Epithelial cell of esophagus (primary cell): Measurements from ENCODE around the gene KCNK17.
A peak's percentile ranks its signal among the peaks of the same experiment; 100 is the strongest.

Experiments used
- DNase-seq: peaks from one replicate; pipeline ENCODE4 v3.0.0; 2010; ENCODE audit warnings: low read depth
- H3K4me3 ChIP-seq: 2 replicates; pipeline ENCODE4 v1.5.1; 2011; ENCODE audit warnings: mild to moderate bottlenecking, low read length, control low read depth
- CTCF ChIP-seq: IDR thresholded peaks from 2 replicates; pipeline ENCODE4 v1.5.1; 2011; ENCODE audit warnings: low read depth, mild to moderate bottlenecking, low read length, control low read depth, inconsistent platforms; ENCODE audit not compliant: insufficient read depth; ENCODE audit errors: missing control alignments

Gene KCNK17

GRCh38 chr6:39353698-39354315 lies 39.6 kb upstream of the KCNK17 start:
- no peak for TF ChIP-seq CTCF
- H3K4me3 ChIP-seq: no peak overlapping the region
- no peak for DNase-seq

- no peak for TF ChIP-seq CTCF
- DNase-seq: no peak
- H3K4me3 ChIP-seq: no peak overlapping the region
Observed at GRCh38 chr6:39350723-39351505, 36.7 kb upstream of the KCNK17 start.

- DNase-seq: no peak
- no peak for TF ChIP-seq CTCF
- H3K4me3 ChIP-seq: no peak overlapping the region
Observed at GRCh38 chr6:39348740-39349139, 34.5 kb upstream of the KCNK17 start.

GRCh38 chr6:39347906-39348585 lies 33.8 kb upstream of the KCNK17 start:
- no peak overlapping the region for H3K4me3 ChIP-seq
- DNase-seq: peak; percentile 58
- peak; percentile 91 for TF ChIP-seq CTCF

GRCh38 chr6:39347206-39347605 lies 33.0 kb upstream of the KCNK17 start:
- no peak overlapping the region for H3K4me3 ChIP-seq
- no peak for DNase-seq
- TF ChIP-seq CTCF: no peak

GRCh38 chr6:39344821-39345280 lies 30.6 kb upstream of the KCNK17 start:
- H3K4me3 ChIP-seq: no peak overlapping the region
- no peak for DNase-seq
- no peak for TF ChIP-seq CTCF
